ENCODE data around the gene GPR55.

DNA sequence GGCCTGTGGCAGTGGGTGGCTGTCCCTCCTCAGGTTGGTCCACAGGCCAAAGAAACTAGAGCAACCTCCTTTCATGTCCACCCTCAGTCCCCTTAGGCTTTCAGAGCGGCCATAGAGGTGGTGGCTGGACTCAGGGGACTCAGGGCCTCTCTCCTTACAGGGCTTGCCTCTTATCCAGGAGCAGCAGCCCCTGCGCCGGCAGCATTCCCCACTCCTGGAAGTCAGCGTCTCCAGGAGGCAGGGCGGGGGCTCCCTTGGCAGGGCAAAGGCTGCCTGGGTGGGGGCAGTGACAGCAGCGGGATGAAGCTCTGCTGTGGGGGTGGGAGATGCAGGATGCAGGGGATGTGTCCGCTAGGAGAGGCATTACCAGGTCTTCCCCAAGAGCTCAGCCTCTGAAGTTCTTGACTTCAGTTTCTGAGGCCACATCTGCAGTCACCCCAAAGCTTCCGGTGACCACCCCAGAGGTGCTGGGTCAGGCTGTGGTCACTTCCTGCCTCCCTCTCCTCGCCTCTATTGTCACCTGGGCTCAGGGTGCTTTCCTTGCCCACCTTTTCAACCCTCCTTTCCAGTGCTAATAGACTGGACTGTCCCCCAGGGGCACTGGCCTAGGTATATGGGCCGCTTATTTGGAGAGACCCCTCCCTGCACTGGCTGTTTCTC, 8.6 kb upstream of the GPR55 start:
- TF ChIP-seq, protein P1, sequence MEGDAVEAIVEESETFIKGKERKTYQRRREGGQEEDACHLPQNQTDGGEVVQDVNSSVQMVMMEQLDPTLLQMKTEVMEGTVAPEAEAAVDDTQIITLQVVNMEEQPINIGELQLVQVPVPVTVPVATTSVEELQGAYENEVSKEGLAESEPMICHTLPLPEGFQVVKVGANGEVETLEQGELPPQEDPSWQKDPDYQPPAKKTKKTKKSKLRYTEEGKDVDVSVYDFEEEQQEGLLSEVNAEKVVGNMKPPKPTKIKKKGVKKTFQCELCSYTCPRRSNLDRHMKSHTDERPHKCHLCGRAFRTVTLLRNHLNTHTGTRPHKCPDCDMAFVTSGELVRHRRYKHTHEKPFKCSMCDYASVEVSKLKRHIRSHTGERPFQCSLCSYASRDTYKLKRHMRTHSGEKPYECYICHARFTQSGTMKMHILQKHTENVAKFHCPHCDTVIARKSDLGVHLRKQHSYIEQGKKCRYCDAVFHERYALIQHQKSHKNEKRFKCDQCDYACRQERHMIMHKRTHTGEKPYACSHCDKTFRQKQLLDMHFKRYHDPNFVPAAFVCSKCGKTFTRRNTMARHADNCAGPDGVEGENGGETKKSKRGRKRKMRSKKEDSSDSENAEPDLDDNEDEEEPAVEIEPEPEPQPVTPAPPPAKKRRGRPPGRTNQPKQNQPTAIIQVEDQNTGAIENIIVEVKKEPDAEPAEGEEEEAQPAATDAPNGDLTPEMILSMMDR (conservative IDR thresholded peaks at IDR 0.05 in 1 of 2, IDR thresholded peaks at IDR 0.05 in 1 of 2; ENCODE audit: extremely low read depth in 1 of 2, insufficient read depth in 1 of 2, low read depth in 1 of 2, low read length in 2 of 2) = no peak
- TF ChIP-seq EZH2 (IDR thresholded peaks at IDR 0.05; ENCODE audit: borderline replicate concordance, low read length) = no peak

Data from mammary epithelial cell (primary cell).